Duodenal mucosa (tissue), 2 donors: ENCODE results near the gene MACROD2.

Experiments used
- H3K27ac ChIP-seq: one replicate; pipeline ENCODE4 v1.7.0; 2013; ENCODE audit warnings: low read depth, low read length
- H3K27me3 ChIP-seq, 2 donors: one replicate each; pipeline ENCODE4 v1.7.0; 2013; ENCODE audit warnings: low read length in 2 of 2, control low read depth in 1 of 2; ENCODE audit not compliant: insufficient read depth in 2 of 2, control insufficient read depth in 1 of 2
- H3K36me3 ChIP-seq, 2 donors: one replicate each; pipeline ENCODE4 v1.7.0; 2013; ENCODE audit warnings: low read length in 2 of 2, control low read depth in 1 of 2; ENCODE audit not compliant: insufficient read depth in 2 of 2, control insufficient read depth in 1 of 2
- H3K4me1 ChIP-seq, 2 donors: one replicate each; pipeline ENCODE4 v1.7.0; 2013; ENCODE audit warnings: low read length in 2 of 2, control low read depth in 1 of 2; ENCODE audit not compliant: insufficient read depth in 2 of 2, control insufficient read depth in 1 of 2
- H3K4me3 ChIP-seq, 2 donors: one replicate each; pipeline ENCODE4 v1.7.0; 2013; ENCODE audit warnings: low read length in 2 of 2, low read depth in 1 of 2
- H3K9ac ChIP-seq, 2 donors: one replicate each; pipeline ENCODE4 v1.7.0; 2013; ENCODE audit warnings: low read length in 2 of 2, low read depth in 1 of 2
- H3K9me3 ChIP-seq, 2 donors: one replicate each; pipeline ENCODE4 v1.7.0; 2013; ENCODE audit warnings: low read length in 2 of 2, control low read depth in 1 of 2; ENCODE audit not compliant: control insufficient read depth in 1 of 2

Gene MACROD2

GRCh38 chr20:15772826-15773225 lies 1777.5 kb downstream of the MACROD2 start:
- Histone ChIP-seq H3K27me3 (no peaks in the 10 kb centered on the region), H3K27ac (no peak overlapping the region), H3K36me3 (no peaks in the 10 kb centered on the region), H3K4me3 (no peak overlapping the region), H3K4me1 (no peaks in the 10 kb centered on the region), H3K9me3 (peaks cover 0 to 2% of the 10 kb centered on the region in 2 donors), H3K9ac (no peak overlapping the region)

GRCh38 chr20:15774926-15775325 lies 1779.6 kb downstream of the MACROD2 start:
- Histone ChIP-seq H3K4me3 (no peak overlapping the region), H3K9me3 (peaks cover 0 to 2% of the 10 kb centered on the region in 2 donors), H3K9ac (no peak overlapping the region), H3K4me1 (no peaks in the 10 kb centered on the region), H3K27me3 (no peaks in the 10 kb centered on the region), H3K27ac (no peak overlapping the region), H3K36me3 (no peaks in the 10 kb centered on the region)

GRCh38 chr20:15776770-15777466 lies 1781.6 kb downstream of the MACROD2 start:
- H3K36me3 ChIP-seq, result no peaks in the 10 kb centered on the region
- no peak overlapping the region for H3K27ac ChIP-seq
- H3K9ac ChIP-seq, result no peak overlapping the region
- no peaks in the 10 kb centered on the region for H3K4me1 ChIP-seq
- no peaks in the 10 kb centered on the region for H3K27me3 ChIP-seq
- no peak overlapping the region for H3K4me3 ChIP-seq
- H3K9me3 ChIP-seq, result peaks cover 0 to 2% of the 10 kb centered on the region in 2 donors

- Histone ChIP-seq H3K27me3 (no peaks in the 10 kb centered on the region), H3K9ac (no peak overlapping the region), H3K9me3 (no peaks in the 10 kb centered on the region), H3K4me1 (no peaks in the 10 kb centered on the region), H3K4me3 (no peak overlapping the region), H3K36me3 (no peaks in the 10 kb centered on the region), H3K27ac (no peak overlapping the region)
These were observed 1788.7 kb downstream of the MACROD2 start for GRCh38 chr20:15784020-15784419.

- no peaks in the 10 kb centered on the region for H3K27me3 ChIP-seq
- H3K27ac ChIP-seq, result no peak overlapping the region
- no peak overlapping the region for H3K4me3 ChIP-seq
- no peak overlapping the region for H3K9ac ChIP-seq
- H3K36me3 ChIP-seq, result no peaks in the 10 kb centered on the region
- H3K4me1 ChIP-seq, result no peaks in the 10 kb centered on the region
- no peaks in the 10 kb centered on the region for H3K9me3 ChIP-seq
These were observed 1793.8 kb downstream of the MACROD2 start for GRCh38 chr20:15789079-15789478.

- no peak overlapping the region for H3K9ac ChIP-seq
- no peak overlapping the region for H3K4me3 ChIP-seq
- no peak overlapping the region for H3K27ac ChIP-seq
- H3K36me3 ChIP-seq, result no peaks in the 10 kb centered on the region
- H3K9me3 ChIP-seq, result no peaks in the 10 kb centered on the region
- H3K4me1 ChIP-seq, result no peaks in the 10 kb centered on the region
- H3K27me3 ChIP-seq, result no peaks in the 10 kb centered on the region
These were observed 1797.5 kb downstream of the MACROD2 start for GRCh38 chr20:15792855-15793254.

GRCh38 chr20:15794409-15794808 lies 1799.1 kb downstream of the MACROD2 start:
- Histone ChIP-seq H3K4me3 (no peak overlapping the region), H3K9ac (no peak overlapping the region), H3K9me3 (no peaks in the 10 kb centered on the region), H3K27me3 (no peaks in the 10 kb centered on the region), H3K27ac (no peak overlapping the region), H3K36me3 (no peaks in the 10 kb centered on the region), H3K4me1 (no peaks in the 10 kb centered on the region)

GRCh38 chr20:15795305-15796019 lies 1800.1 kb downstream of the MACROD2 start:
- no peaks in the 10 kb centered on the region for H3K4me1 ChIP-seq
- no peak overlapping the region for H3K27ac ChIP-seq
- no peak overlapping the region for H3K4me3 ChIP-seq
- H3K27me3 ChIP-seq, result no peaks in the 10 kb centered on the region
- H3K36me3 ChIP-seq, result no peaks in the 10 kb centered on the region
- no peaks in the 10 kb centered on the region for H3K9me3 ChIP-seq
- no peak overlapping the region for H3K9ac ChIP-seq

GRCh38 chr20:15799871-15800270 lies 1804.6 kb downstream of the MACROD2 start:
- H3K27ac ChIP-seq, result no peak overlapping the region
- H3K36me3 ChIP-seq, result no peaks in the 10 kb centered on the region
- H3K9me3 ChIP-seq, result no peaks in the 10 kb centered on the region
- no peaks in the 10 kb centered on the region for H3K27me3 ChIP-seq
- no peak overlapping the region for H3K4me3 ChIP-seq
- no peaks in the 10 kb centered on the region for H3K4me1 ChIP-seq
- no peak overlapping the region for H3K9ac ChIP-seq

GRCh38 chr20:15802020-15802419 lies 1806.7 kb downstream of the MACROD2 start:
- H3K27ac ChIP-seq, result no peak overlapping the region
- H3K4me3 ChIP-seq, result no peak overlapping the region
- H3K36me3 ChIP-seq, result no peaks in the 10 kb centered on the region
- no peaks in the 10 kb centered on the region for H3K9me3 ChIP-seq
- H3K4me1 ChIP-seq, result no peaks in the 10 kb centered on the region
- no peaks in the 10 kb centered on the region for H3K27me3 ChIP-seq
- no peak overlapping the region for H3K9ac ChIP-seq
